ENCODE results near the gene RIC3.

The RIC3 gene

DNA sequence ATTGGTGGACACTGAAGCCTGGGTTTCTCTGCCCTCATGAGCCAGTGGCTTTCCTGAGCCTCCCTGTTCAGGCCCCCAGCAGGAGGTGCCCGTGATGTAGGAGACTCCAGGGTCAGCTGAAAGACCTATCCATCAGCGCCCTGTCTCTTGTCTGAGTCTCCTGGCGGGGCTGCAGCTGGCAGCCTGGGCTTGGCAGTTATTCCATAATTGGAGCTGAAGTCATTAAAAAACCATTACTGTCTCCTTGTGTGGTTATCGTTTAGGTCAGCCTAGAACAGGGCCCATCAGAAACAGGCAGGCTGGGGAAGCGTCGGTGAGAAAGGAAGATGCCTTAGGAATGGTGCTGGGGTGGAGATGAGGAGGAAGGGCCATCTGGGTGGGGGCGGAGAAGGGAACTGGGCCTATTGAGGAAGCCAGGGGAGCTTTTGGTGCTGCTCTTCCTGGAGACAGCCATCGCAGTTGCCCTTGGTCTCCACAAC, 82.8 kb downstream of the RIC3 start:
- DNase-seq: no peak

- no peak for DNase-seq
Measured at GRCh38 chr11:8085011-8085645, 83.7 kb downstream of the RIC3 start.

- DNase-seq: no peak
Measured at GRCh38 chr11:8084352-8084751, 84.5 kb downstream of the RIC3 start.

DNA sequence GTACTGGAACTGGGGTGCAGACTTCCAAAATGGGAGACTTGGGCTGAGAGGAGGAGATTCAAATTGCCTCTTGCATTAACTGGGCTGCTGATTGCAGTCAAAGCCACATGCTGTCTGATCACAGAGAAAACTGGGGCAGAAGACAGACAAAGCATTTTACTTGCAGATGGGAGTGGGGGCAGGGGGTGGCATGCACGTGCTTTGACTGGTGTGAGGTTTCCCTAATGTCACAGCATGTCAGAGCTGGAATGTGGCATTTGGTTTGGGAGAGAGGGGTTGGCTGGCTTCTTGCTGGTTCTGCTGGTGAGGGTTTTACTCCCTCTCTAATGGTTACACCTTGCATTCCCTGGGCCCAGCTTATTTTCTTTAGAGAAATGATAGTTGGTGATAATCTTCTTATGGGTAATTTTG, 84.9 kb downstream of the RIC3 start:
- DNase-seq: no peak

GRCh38 chr11:8083088-8083395, 85.8 kb downstream of the RIC3 start:
- DNase-seq: no peak

GRCh38 chr11:8082391-8083087, 86.3 kb downstream of the RIC3 start:
- no peak for DNase-seq

GRCh38 chr11:8081591-8082250, 87.1 kb downstream of the RIC3 start:
- DNase-seq: no peak

- no peak for DNase-seq
Measured at GRCh38 chr11:8080674-8081590, 87.9 kb downstream of the RIC3 start, which contains the start of gene TUB. Gene TUB (plus strand): TSS chr11:8081211. CDS start chr11:8081511, 300 bp downstream.

- no peak for DNase-seq
Measured at GRCh38 chr11:8080069-8080670, 88.7 kb downstream of the RIC3 start.

GRCh38 chr11:8079111-8079675, 89.6 kb downstream of the RIC3 start:
- no peak for DNase-seq

GRCh38 chr11:8075119-8075726, 93.6 kb downstream of the RIC3 start:
- no peak for DNase-seq

DNA sequence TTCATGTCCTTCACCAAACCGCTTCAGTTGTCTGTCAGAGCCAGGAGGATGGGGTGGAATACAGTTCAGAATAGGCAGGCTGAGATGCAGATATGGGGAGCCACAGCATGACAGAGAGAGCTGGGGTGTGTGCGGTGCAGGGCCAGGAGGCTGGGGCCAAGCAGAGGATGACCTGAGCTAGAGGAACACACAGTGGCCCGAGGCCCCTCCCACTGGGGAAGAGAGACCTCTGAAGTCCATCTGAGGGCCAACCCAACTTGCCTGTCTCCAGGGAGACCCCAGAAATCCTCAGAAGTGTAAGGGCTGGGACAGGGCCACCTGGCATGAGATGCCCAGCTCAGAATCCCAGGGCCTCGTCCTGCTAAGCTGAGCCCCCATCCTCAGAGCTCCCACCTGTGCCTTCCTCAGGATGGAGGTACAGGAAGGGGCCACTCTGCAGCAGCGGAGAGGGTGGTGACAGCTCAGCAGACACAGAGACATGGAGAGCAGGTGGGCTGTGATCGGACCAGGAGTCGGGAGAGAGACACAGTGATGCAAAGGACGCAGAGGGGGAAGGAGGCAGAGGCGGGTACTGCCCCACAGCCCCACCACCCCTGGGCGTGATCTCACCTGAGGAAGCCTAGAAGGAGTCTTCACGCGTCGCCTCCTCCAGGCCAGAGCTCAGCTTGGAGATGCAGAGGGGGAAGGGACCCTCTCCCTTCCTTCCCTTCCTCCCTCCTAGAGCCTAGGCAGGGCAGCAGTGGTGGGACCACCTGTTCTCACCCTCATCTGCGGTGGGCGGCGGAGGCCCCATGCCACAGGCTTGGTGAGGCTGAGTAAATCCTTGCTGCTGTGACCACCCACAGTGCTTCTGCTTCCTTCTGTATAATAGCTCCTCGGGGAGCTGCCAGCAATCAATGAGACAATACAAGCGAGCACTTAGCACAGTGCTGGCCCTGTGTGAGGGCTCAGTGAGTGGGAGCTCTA, 96.9 kb downstream of the RIC3 start:
- no peak for DNase-seq

DNA sequence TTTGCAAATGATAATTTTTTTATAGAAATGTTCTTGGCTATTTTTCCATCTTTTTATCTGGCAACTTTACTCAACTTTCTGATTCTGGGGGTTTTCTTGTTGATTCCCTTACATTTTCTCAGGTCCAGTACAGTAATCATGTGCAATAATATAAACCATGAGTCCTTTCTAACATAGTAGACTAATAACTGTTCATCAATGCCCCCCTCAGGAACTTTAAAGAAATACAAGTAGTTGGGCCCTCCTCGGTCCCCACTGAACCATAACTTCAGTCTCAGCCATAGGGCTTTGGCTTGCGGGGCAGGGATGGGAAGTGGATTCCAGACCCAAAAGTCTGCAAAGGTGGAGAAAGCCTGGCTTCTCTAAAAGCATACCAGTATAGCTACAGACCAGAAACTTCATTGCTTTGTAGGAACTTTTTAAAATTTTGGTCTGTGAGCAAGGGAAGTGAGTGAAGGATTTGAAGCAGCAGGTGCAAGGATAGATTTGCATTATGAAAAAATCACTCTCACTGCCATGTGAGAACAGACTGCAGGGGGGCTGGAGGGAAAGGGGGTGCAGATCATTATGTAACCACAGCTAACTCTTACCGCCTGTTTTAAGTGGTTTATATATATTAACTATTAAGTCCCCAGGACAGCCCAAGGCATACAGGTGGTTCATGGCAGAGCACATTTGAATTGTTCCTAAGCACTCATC, 98.3 kb downstream of the RIC3 start:
- DNase-seq: peak; percentile 29

DNA sequence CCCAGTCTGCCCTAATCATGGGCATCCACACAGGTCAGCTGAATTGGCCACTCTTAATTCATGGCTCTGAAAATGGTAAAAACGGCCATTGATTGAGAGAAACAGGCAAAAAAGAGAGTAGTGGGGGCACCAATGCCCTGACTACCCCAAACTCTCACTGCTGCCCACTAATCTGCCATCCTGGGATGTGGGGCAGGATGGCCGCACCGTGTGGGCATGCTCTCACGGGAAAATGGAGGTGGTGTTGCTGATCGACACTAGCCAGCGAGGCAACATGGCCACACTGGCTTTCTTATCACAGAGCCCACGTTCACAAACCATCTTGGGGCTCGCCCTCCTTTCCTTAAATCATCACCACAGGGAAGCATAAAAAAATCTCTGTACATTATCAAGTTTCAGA, 99.1 kb downstream of the RIC3 start:
- no peak for DNase-seq

GRCh38 chr11:8068605-8069221, 100.1 kb downstream of the RIC3 start:
- DNase-seq: no peak

GRCh38 chr11:8067929-8068575, 100.8 kb downstream of the RIC3 start:
- DNase-seq: no peak

- DNase-seq: no peak
Measured at GRCh38 chr11:8067567-8067928, 101.3 kb downstream of the RIC3 start.

DNA sequence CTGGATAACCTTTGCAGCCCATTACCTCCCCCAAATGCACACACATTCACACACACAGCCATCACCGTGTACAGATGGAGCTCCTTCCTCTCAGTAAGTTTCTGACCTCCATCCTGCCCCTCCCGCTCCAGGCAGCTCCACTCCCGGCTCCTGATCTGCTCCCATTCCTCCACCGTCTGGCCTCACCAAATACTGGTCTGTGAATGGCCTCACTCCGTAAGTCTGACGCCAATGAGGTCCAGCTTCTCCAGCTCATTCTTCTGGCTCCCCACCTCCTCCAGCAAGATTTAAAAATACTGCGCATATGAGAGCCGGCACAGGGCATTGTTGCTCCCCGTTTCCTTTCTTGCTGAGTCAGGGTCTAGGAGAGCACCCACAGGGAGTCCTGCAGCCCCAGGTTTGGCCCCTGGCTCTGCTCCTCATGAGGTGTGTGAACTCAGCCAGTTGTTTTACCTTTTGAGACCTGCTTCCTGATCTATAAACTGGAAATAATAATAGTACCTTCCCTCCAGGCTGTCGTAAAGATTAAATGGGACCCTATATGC, 101.8 kb downstream of the RIC3 start:
- no peak for DNase-seq
